ENCODE data around the gene CIB4. TPM values are rescaled to one million over a fixed set of nuclear protein-coding genes. Genes with fewer than 3 reads are reported as not detected.
A peak's percentile ranks its signal among the peaks of the same experiment; 100 is the strongest.

CIB4 gene
- total and polyA plus RNA-seq, 9 donors: 3.9 TPM; not detected in 8

DNA sequence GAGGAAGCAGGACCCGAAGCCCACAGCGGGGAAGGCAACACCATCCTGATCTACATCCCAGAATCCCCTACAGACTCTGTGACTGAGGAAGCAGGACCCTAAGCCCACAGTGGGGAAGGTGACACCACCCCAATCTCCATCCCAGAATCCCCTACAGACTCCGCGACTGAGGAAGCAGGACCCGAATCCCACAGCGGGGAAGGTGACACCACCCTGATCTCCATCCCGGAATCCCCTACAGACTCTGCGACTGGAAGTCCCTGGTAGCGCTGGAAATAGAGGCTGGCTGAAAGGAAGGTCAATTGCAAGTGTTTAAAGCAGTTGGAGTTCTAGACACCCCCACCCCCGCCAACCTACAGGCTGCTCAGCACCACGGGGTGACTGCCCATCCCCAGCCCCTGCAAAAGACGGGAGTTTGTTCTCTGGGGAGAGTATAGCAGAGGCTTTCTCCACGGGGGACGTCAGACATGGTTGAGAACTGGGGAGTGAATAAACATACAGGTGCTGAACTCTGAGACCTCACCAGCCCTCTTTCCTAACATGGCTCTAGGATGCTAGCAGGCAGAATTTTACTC, 21.0 kb downstream of the CIB4 start:
- Histone ChIP-seq H3K4me1 (ENCODE audit: insufficient read depth) (peaks cover 4% of the 10 kb centered on the region), H3K9me3 (no peaks in the 10 kb centered on the region), H3K36me3 (no peaks in the 10 kb centered on the region), H3K4me3 (no peak overlapping the region), H3K27me3 (no peaks in the 10 kb centered on the region), H3K27ac (no peak overlapping the region)
- DNase-seq: peak in 1 of 5 donors; percentile 10
- 63 to 66% (median 65%) methylated on average over 14 of the region's 14 CpGs for WGBS, 3 donors
- TF ChIP-seq EP300 (IDR thresholded peaks at IDR 0.05) (no peak), POLR2A (IDR thresholded peaks at IDR 0.05) (no peak), CTCF (IDR thresholded peaks at IDR 0.05) (no peak)
- intact Hi-C loops (cut with DNase I): no loop called here

DNA sequence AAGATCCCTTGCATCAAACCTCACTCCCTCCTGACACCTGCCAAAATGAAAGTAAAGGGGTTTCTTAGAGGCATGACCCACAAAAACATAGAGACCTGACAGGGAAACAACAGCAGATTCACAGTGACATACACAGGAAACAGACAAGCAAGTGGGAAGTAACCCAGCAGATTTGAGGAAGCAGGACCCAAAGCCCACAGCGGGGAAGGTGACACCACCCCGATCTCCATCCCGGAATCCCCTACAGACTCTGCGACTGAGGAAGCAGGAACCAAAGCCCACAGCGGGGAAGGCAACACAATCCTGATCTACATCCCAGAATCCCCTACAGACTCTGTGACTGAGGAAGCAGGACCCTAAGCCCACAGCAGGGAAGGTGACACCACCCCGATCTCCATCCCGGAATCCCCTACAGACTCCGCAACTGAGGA, 21.6 kb downstream of the CIB4 start:
- no peak overlapping the region for H3K4me3 ChIP-seq
- peaks cover 8% of the 10 kb centered on the region for H3K4me1 ChIP-seq (ENCODE audit: insufficient read depth)
- TF ChIP-seq POLR2A (IDR thresholded peaks at IDR 0.05) (no peak), CTCF (IDR thresholded peaks at IDR 0.05) (no peak), EP300 (IDR thresholded peaks at IDR 0.05) (no peak)
- no peaks in the 10 kb centered on the region for H3K36me3 ChIP-seq
- intact Hi-C loops (cut with DNase I): no loop called here
- 69 to 81% (median 75%) methylated on average over 8 of the region's 8 CpGs for WGBS, 3 donors
- H3K9me3 ChIP-seq: no peaks in the 10 kb centered on the region
- H3K27me3 ChIP-seq: no peaks in the 10 kb centered on the region
- DNase-seq: peak in 1 of 5 donors; percentile 7
- H3K27ac ChIP-seq: no peak overlapping the region

GRCh38 chr2:26619096-26619495, 22.1 kb downstream of the CIB4 start:
- Histone ChIP-seq H3K27ac (no peak overlapping the region), H3K36me3 (no peaks in the 10 kb centered on the region), H3K4me1 (ENCODE audit: insufficient read depth) (peaks cover 8% of the 10 kb centered on the region), H3K27me3 (no peaks in the 10 kb centered on the region), H3K4me3 (no peak overlapping the region), H3K9me3 (no peaks in the 10 kb centered on the region)
- TF ChIP-seq EP300 (IDR thresholded peaks at IDR 0.05) (no peak), CTCF (IDR thresholded peaks at IDR 0.05) (no peak), POLR2A (IDR thresholded peaks at IDR 0.05) (no peak)
- intact Hi-C loops (cut with DNase I): no loop called here
- DNase-seq: no peak
- 74 to 78% (median 77%) methylated on average over 11 of the region's 11 CpGs for WGBS, 3 donors

- peaks cover 9% of the 10 kb centered on the region for H3K4me1 ChIP-seq (ENCODE audit: insufficient read depth)
- intact Hi-C loops (cut with DNase I): no loop called here
- 92 to 95% (median 95%) methylated on average over 10 of the region's 10 CpGs for WGBS, 3 donors
- DNase-seq: no peak
- no peaks in the 10 kb centered on the region for H3K9me3 ChIP-seq
- no peak for TF ChIP-seq EP300 (IDR thresholded peaks at IDR 0.05)
- TF ChIP-seq CTCF (IDR thresholded peaks at IDR 0.05): no peak
- no peak for TF ChIP-seq POLR2A (IDR thresholded peaks at IDR 0.05)
- no peak overlapping the region for H3K4me3 ChIP-seq
- no peak overlapping the region for H3K27ac ChIP-seq
- no peaks in the 10 kb centered on the region for H3K27me3 ChIP-seq
- no peaks in the 10 kb centered on the region for H3K36me3 ChIP-seq
These were observed 22.6 kb downstream of the CIB4 start for GRCh38 chr2:26618611-26619010.

Data from ovary (tissue), 9 donors.